ENCODE data around the gene ATXN1L. TPM values are rescaled to one million over a fixed set of nuclear protein-coding genes. Genes with fewer than 3 reads are reported as not detected.
"Not testable (repeated sequence)": the region's sequence is repeated elsewhere in the genome, so short reads cannot be mapped to it uniquely, and the experiment has no call there.

The ATXN1L gene
- total RNA-seq, 2 donors from 2014 or later: 26.5 to 26.9 TPM

DNA sequence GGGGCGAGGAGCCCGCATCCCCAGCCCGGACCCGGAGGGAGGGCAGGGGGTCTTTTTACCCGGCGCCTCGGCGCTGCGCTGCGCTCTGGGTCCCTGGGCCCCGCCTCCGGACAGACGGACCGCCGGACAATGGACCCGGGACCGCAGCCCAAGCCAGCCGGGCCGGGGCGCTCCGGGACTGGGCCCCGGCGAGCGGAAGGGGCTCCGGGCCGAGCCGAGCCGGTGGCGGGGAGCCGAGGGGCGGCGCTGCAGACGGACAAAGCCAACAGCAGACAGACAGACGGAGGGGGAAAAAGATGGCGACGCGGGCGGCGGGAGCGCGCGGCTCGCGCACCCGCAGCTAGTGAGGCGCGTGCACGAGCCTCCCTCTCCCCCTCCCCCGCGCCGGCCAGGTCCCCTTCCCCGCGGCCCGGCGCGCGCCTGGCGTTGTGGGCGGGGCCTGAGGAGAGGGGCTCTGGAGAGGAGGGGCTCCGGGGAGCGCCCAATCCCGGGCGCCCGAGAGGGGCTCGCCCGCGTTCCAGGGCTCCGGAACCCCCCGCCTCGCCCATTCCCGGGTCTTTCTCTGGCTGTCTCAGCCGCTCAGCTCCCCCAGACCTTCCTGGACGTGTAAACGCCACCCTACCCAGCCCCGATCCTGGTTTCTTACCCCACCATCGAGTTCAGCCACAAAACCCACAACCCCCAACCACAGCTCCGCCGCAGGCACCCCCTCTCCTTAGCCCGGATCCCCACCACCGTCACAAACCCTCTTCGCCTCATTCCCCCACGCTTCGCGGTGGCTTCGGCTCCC, 38.3 kb downstream of the ATXN1L start, which contains the start of gene ZNF821:
Gene ZNF821 (minus strand): TSS at position 334 of the 790 bp plus-strand sequence. CDS start 4,236 bp downstream, outside the sequence.
- DNase-seq (ENCODE audit: low spot score): peak; percentile 91
- intact Hi-C loops (cut with DNase I): loop anchor here in 1 of 2 donors (5.0 kb wide), 1 partner anchor 78 kb away; no protein-coding TSS in a partner anchor

DNA sequence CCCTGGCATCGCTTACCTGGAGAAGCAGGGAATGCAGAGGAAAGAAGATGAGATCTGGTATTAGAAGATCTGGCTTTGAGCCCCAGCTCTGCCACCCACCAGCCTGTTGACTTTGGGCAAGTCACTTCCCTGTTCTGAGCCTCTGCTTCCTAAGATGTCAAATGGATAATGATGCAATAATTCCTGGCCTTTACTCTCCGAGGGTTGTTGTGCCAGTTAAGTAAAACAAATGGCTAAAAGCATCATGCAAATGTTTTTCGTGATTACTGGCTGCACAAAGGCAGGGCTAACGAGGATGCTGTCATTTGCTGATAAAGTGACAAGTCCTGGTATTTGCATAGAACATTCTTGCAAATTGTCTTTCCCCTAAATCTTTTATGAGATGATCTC, 39.5 kb downstream of the ATXN1L start:
- DNase-seq (ENCODE audit: low spot score): no peak
- intact Hi-C loops (cut with DNase I): no loop called here

DNA sequence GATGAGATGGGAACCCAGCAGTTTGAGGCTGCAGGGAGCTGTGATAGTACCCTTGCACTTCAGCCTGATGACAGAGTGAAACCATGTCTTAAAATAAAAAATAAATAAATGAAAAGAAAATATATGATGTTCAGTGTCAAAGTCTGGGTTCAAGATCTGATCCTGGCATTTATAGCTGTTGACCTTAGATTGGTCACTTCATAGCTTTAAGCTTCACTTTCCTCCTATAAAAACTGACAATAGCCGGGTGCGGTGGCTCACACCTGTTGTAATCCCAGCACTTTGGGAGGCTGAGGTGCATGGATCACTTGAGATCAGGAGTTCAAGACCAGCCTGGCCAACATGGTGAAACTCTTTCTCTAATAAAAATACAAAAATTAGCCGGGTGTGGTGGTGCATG, 43.4 kb downstream of the ATXN1L start:
- intact Hi-C loops (cut with DNase I): no loop called here
- no peak for DNase-seq (ENCODE audit: low spot score)

DNA sequence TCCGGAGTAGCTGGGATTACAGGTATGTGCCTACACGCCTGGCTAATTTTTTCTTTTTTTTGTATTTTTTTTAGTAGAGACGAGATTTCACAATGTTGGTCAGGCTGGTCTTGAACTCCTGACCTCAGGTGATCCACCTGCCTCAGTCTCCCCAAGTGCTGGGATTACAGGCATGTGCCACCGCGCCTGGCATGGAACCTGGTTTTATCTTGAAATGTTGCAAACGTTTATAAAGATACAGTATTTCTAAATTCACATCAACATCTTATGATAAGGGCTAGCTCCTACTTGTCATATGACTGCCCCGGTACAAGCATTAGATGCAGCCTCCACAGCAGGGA, 48.1 kb downstream of the ATXN1L start:
- intact Hi-C loops (cut with DNase I): no loop called here
- no peak for DNase-seq (ENCODE audit: low spot score)

DNA sequence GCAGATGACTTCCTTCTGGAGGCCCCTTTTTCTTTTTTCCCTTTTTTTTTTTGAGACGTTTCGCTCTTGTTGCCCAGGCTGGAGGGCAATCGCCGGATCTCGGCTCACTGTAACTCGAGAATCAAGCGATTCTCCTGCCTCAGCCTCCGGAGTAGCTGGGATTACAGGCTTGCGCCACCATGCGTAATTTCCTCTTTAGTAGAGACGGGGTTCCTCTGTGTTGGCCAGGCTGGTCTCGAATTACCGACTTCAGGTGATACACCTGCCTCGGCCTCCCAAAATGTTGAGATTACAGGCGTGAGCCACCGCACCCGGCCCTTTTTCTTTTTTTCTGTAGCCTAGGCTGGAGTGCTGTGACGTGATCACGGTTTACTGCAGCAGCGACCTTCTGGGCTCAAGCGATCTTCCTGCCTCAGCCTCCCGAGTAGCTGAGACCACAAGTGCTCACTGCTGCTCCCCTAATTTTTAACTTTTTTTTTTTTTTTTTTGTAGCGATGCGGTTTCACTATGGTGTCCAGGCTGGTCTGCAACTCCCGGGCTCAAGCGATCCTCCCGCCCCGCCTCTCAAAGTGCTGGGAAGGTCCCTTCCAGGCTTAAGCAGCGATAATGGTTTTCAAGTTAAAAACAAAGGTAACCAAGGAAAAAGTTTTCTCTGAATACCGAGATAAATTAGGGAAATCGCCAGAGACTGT, 48.6 kb downstream of the ATXN1L start:
- no peak for DNase-seq (ENCODE audit: low spot score)
- intact Hi-C loops (cut with DNase I): no loop called here

DNA sequence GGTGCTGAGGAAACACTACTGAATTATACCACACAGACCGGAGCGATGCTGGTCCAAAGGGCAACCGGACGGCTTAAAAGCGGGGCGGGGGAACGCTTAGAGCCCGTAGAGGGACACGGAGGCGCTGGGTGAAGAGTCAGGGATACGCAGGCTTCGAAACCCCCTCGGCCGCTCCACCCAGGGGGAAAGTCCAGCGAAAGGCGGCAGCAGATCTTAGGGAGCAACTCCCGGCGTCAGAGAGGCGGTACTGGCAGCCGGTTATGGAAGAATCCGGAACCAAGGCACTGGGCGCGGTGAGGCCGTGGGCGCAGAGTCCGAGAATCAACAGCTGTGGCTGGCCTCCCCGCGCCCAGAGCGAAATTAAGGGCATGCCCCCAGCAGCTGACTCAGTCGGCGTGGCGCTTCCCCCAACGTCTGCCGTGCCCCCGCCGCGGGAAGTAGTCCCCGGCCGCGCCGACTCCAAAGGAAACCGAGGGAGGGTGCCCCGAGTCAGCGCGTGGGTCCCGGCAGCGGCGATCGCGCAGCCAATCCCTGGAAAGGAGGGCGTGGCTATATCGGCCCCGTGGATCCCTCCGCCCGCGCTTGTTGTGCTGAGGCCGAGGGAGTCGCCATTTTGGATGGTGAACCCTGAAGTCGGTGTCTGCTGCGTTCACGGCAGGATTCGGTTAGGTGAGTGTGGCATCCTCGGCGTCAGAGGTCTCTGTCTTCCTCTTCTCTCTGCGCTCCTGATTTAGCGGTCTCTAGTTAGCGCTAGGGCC, 49.3 kb downstream of the ATXN1L start, which contains the start of gene IST1:
Gene IST1 (plus strand): TSS at position 611 of the 758 bp plus-strand sequence. CDS start 20,110 bp downstream, outside the sequence.
- peak; percentile 100 for DNase-seq (ENCODE audit: low spot score)
- intact Hi-C loops (cut with DNase I): no loop called here

DNA sequence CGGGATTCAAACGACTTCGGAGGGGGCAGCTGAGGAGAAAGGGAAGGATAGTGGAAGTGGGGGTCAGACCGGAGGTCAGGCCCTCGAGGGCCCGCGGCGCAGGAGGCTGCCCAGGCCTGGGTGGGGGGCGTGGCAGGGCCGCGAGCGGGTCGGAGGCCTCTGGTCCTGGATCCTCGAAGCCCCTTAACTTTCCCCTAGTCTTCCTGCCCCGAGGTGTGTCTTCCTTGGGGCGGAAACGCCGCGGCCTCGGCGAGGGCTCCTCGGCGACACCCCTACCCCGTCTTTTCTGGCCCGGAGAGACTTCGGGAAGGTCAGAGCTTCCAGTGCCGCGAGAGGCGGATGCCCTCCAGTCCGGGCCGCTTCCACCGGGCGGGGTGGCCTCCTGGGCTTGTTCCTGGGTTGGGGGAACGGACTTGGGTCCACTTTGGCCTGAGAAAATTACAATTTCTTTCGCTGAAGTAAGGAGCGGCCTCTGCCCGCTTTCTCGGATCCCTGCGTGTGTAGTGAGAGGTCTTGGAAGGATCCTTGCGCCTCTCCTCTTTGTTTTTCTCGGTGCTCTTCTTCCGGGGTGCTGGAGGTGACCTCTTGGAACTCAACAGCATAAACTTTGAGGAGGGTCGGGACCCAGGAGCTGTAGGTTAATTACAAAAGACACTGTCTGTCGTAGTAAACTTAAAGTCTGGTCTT, 50.0 kb downstream of the ATXN1L start:
- DNase-seq (ENCODE audit: low spot score): peak; percentile 84
- intact Hi-C loops (cut with DNase I): no loop called here

DNA sequence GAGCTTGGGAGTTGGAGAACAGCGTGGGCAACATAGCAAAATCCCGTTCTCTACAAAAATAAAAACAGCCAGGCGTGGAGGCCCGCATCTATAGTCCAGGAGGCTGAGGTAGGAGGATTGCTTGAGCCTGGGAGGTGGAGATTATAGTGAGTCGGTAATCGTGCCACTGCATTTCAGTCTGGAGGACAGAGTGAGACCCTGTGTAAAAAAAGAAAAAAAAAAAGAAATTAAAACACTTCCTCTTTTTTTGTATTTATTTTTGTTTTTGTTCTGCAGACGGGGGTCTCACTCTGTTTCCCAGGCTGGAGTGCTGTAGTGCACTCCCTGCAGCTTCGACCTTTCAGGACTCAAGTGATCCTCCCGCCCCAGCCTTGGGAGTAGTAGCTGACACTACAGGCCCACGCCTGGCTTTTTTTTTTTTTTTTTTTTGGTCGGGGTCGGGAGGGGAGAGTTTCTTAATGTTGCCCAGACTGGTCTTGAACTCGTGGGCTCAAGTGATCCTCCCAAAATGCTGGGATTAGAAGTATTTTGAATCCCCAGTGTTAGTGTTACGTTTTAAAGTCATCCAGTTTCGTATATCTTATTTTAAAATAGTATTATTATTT, 51.1 kb downstream of the ATXN1L start:
- no peak for DNase-seq (ENCODE audit: low spot score)
- intact Hi-C loops (cut with DNase I): no loop called here

DNA sequence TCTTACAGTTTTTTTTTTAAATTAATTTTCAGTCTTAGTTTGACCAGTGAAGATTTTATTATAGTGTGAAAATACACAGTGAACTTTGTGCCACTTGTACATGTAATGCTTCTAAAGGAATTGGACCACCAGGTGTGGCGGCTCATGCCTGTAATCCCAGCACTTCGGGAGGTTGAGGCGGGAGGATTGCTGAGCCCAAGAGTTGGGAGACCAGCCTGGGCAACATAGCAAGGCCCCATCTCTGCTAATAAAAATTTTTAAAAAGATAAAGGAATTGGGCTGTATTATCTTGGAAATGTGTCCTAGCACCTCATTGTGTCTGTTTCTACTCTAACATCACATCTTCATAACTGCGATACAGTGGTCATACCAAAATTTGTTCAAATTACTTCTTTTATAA, 53.4 kb downstream of the ATXN1L start:
- intact Hi-C loops (cut with DNase I): no loop called here

DNA sequence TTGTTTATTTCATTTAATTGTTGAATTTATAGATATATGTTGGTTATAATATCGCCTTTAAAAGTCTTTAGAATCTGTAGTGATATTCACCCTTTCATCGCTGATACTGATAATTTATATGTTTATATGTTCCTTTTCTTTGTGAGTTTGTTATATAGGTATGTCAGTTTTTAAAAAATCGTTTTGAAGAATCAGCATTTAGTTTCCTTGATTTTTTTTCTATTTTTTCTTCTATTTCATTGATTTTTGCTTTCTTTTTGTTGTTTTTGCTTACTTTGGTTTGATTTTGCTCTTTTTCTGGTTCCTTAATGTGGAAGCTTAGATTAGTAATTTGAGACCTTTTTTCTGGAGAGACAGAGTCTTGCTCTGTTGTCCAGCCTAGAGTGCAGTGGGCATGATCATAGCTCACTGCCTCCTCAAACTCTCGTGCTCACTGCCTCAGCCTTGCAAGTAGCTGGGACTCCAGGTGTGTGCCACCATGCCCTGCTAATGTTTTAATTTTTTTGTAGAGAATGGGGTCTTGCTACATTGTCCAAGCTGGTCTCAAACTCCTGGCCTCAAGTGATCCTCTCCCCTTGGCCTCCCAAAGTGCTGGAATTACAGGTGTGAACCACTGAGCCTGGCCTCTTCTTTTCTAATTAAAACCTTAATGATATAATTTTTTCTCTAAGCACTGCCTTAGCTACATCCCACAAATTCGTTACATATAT, 57.0 kb downstream of the ATXN1L start:
- DNase-seq (ENCODE audit: low spot score): no peak
- intact Hi-C loops (cut with DNase I): no loop called here

More for the DNA sequence above, 53.4 kb downstream of the ATXN1L start:
- DNase-seq (ENCODE audit: low spot score): no peak

DNA sequence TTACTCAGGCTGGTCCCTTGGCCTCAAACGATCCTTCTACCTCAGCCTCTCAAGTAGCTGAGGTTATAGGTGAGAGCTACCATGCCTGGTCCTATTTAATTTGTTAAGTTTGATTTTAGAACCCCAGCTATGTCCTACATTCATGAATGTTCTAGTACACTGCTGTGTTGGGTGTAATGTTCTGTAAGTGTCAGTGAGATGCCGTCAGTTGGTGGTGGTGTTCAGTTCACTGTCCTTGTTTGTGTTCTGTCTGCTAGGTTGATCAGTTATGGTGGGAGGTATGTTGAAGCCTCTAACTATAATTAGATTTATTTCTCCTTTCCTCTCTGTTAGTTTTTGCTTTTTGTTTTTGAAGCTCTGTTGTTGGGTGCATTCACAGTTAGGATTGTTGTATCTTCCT, 57.8 kb downstream of the ATXN1L start:
- no peak for DNase-seq (ENCODE audit: low spot score)
- intact Hi-C loops (cut with DNase I): no loop called here

DNA sequence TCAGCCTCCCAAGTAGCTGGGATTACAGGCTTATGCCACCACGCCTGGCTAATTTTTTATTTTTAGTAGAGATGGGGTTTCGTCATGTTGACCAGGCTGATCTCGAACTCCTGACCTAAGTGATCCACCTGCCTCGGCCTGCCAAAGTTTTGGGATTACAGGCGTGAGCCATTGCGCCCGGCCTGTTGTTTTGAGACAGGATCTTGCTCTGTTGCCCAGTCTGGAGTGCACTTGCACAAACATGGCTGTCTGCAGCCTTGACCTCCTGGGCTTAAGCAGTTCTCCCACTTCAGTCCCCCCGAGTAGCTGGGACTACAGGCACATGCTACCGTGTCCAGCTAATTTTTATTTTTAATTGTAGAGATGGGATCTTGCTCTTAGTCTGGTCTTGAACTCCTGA, 58.5 kb downstream of the ATXN1L start:
- intact Hi-C loops (cut with DNase I): no loop called here
- DNase-seq (ENCODE audit: low spot score): no peak

DNA sequence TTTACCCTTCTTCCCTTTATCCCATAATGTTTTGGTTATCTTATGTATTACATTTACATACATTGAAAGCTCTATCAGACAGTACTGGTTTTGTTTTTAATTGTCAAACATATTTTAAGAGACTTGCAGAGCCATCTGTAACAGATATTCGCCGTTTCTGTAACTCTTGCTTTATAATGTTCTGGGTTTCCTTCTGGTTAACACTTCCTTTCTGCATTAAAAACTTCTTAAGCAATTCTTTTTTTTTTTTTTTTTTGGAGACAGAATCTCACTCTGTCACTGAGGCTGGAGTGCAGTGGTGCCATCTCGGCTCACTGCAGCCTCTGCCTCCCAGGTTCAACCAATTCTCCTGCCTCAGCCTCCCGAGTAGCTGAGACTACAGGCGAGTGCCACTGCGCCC, 60.0 kb downstream of the ATXN1L start:
- intact Hi-C loops (cut with DNase I); DNase-seq (ENCODE audit: low spot score): not testable (repeated sequence)

Other genes starting within 250 kb of the ATXN1L start
- not detected for gene MARVELD3, start 219.8 kb upstream of the ATXN1L start, total RNA-seq
- gene PHLPP2, start 121.3 kb upstream of the ATXN1L start, total RNA-seq: 1 to 10 TPM; 6.3 to 9.1 TPM
- gene AP1G1, start 37.1 kb upstream of the ATXN1L start, total RNA-seq: 10 to 100 TPM; 61.8 to 67.3 TPM
- 1 to 10 TPM; 5.7 to 6.1 TPM for gene ZNF821, start 38.2 kb downstream of the ATXN1L start, total RNA-seq
- gene IST1, start 49.6 kb downstream of the ATXN1L start, total RNA-seq: 100 to 1,000 TPM; 105 to 117 TPM
- gene PKD1L3, start 154.4 kb downstream of the ATXN1L start, total RNA-seq: under 1 TPM; 0.57 to 0.69 TPM
- 1 to 10 TPM; 7.3 to 8.0 TPM for gene DHODH, start 162.8 kb downstream of the ATXN1L start, total RNA-seq
- gene HP, start 208.5 kb downstream of the ATXN1L start, total RNA-seq: 10 to 100 TPM in 1 of 2 donors, 1 to 10 TPM in 1; 2.6 to 19.1 TPM
- gene HPR, start 217.2 kb downstream of the ATXN1L start, total RNA-seq: 1 to 10 TPM in 1 of 2 donors, under 1 TPM in 1; 0.38 to 3.4 TPM
- gene TXNL4B, start 247.6 kb downstream of the ATXN1L start, total RNA-seq: 10 to 100 TPM in 1 of 2 donors, 1 to 10 TPM in 1; 7.5 to 10.3 TPM
- 10 to 100 TPM; 44.3 to 50.8 TPM for gene DHX38, start 247.9 kb downstream of the ATXN1L start, total RNA-seq